H1 (cell line): ENCODE measurements around the gene ZBTB47. TPM values are rescaled to one million over a fixed set of nuclear protein-coding genes. Genes with fewer than 3 reads are reported as not detected.

ENCODE experiments used
- CTCF ChIA-PET: fragments of 300-600 bp; sonication (Branson Sonifier 250); formaldehyde crosslinking; loops from one replicate; lab custom pipeline; 2021; ENCODE audit not compliant: partially characterized antibody; lab: Charles Lee
- POLR2A ChIA-PET: fragments of 300-600 bp; sonication (Branson Sonifier 250); formaldehyde crosslinking; loops from one replicate; lab custom pipeline; 2021; ENCODE audit warnings: inconsistent platforms; ENCODE audit not compliant: partially characterized antibody; lab: Charles Lee
- DNase-seq, 2 experiments: peaks; one replicate each; pipeline versions ENCODE4 v3.0.0 to v3.0.0-alpha.2; 2010 to 2022; ENCODE audit warnings: low spot score in 2 of 2, low read depth in 1 of 2, mixed read lengths in 1 of 2
- FAIRE-seq: peaks from 2 replicates; lab custom pipeline; 2011; peaks lifted over from hg19 to GRCh38; lab: Jason Lieb, UNC
- H2AFZ ChIP-seq: 2 replicates; pipeline ENCODE4 v1.8.1; 2012; ENCODE audit warnings: low read length, inconsistent platforms
- H2AK5ac ChIP-seq: 2 replicates; pipeline ENCODE4 v1.6.1; 2013; ENCODE audit warnings: low read depth, low read length
- H2BK120ac ChIP-seq: replicated peaks from 2 replicates; pipeline ENCODE3; 2013; ENCODE audit warnings: low read depth, low read length, inconsistent platforms
- H2BK12ac ChIP-seq: 2 replicates; pipeline ENCODE4 v1.6.1; 2013; ENCODE audit warnings: low read depth, low read length
- H2BK15ac ChIP-seq: 2 replicates; pipeline ENCODE4 v1.6.1; 2013; ENCODE audit warnings: low read length
- H2BK20ac ChIP-seq: 2 replicates; pipeline ENCODE4 v1.6.1; 2013; ENCODE audit warnings: low read length
- H2BK5ac ChIP-seq: 2 replicates; pipeline ENCODE4 v1.6.1; 2013; ENCODE audit warnings: low read depth, low read length
- H3K14ac ChIP-seq: 2 replicates; pipeline ENCODE4 v1.6.1; 2013; ENCODE audit warnings: inconsistent platforms; ENCODE audit not compliant: insufficient read length
- H3K18ac ChIP-seq: 2 replicates; pipeline ENCODE4 v1.6.1; 2013; ENCODE audit warnings: low read length; ENCODE audit errors: extremely low read depth
- H3K23ac ChIP-seq: 2 replicates; pipeline ENCODE4 v1.6.1; 2013; ENCODE audit warnings: inconsistent platforms; ENCODE audit not compliant: insufficient read length
- H3K23me2 ChIP-seq: 2 replicates; pipeline ENCODE4 v1.6.1; 2013; ENCODE audit warnings: low read depth, low read length
- H3K27ac ChIP-seq: 2 replicates; pipeline ENCODE4 v1.6.1; 2011; ENCODE audit warnings: low read depth, low read length, inconsistent platforms
- H3K27me3 ChIP-seq, 4 experiments: replicated peaks in 1 of 4; 1 replicate in 1 of 4; 2 replicates in 3 of 4; pipeline versions ENCODE4 v1.6.1 to v1.8.1; 2011 to 2013; ENCODE audit warnings: low read length in 3 of 4, mild to moderate bottlenecking in 3 of 4, inconsistent platforms in 2 of 4, mixed read lengths in 2 of 4, moderate library complexity in 1 of 4; ENCODE audit not compliant: control insufficient read depth in 3 of 4, insufficient read depth in 3 of 4; ENCODE audit errors: extremely low read depth in 1 of 4
- H3K36me3 ChIP-seq, 4 experiments: 2 replicates each; pipeline versions ENCODE4 v1.6.1 to v1.8.1; 2011 to 2013; ENCODE audit warnings: mild to moderate bottlenecking in 4 of 4, low read length in 3 of 4, moderate library complexity in 2 of 4, control low read depth in 1 of 4, inconsistent platforms in 1 of 4; ENCODE audit not compliant: insufficient read depth in 4 of 4, control insufficient read depth in 2 of 4
- H3K4ac ChIP-seq: replicated peaks from 2 replicates; pipeline ENCODE3; 2013; ENCODE audit warnings: low read length, low read depth, mixed read lengths, inconsistent platforms; ENCODE audit not compliant: insufficient read length
- H3K4me1 ChIP-seq, 4 experiments: replicated peaks in 1 of 4; 1 replicate in 1 of 4; 2 replicates in 3 of 4; pipeline versions ENCODE4 v1.6.1 to v1.8.1; 2011 to 2013; ENCODE audit warnings: low read length in 3 of 4, inconsistent platforms in 2 of 4, mixed read lengths in 1 of 4; ENCODE audit not compliant: insufficient read depth in 4 of 4, control insufficient read depth in 3 of 4
- H3K4me2 ChIP-seq, 2 experiments: 2 replicates each; pipeline versions ENCODE4 v1.6.1 to v1.8.1; 2011 to 2013; ENCODE audit warnings: low read depth in 2 of 2, low read length in 2 of 2, control low read depth in 1 of 2, inconsistent platforms in 1 of 2, mild to moderate bottlenecking in 1 of 2; ENCODE audit not compliant: insufficient read depth in 1 of 2
- H3K4me3 ChIP-seq, 4 experiments: fragments of 200-600, 300-600 bp in 1 of 4; sonication (generic), shearing (Covaris generic), sonication (Bioruptor Twin) in 1 of 4; 2 replicates each; pipeline versions ENCODE4 v1.5.1 to v1.8.1; 2011 to 2016; ENCODE audit warnings: low read length in 4 of 4, low read depth in 3 of 4, control low read depth in 2 of 4, inconsistent platforms in 2 of 4, mild to moderate bottlenecking in 2 of 4, mixed read lengths in 1 of 4, moderate library complexity in 1 of 4; ENCODE audit not compliant: insufficient read depth in 2 of 4; ENCODE audit errors: extremely low read depth in 1 of 4
- H3K56ac ChIP-seq: replicated peaks from 2 replicates; pipeline ENCODE3; 2013; ENCODE audit warnings: low read depth, mild to moderate bottlenecking, mixed read lengths, low read length, inconsistent platforms; ENCODE audit not compliant: insufficient read length
- H3K79me1 ChIP-seq: 2 replicates; pipeline ENCODE4 v1.6.1; 2013; ENCODE audit warnings: low read depth, low read length, control low read depth
- H3K79me2 ChIP-seq, 2 experiments: 2 replicates each; pipeline versions ENCODE4 v1.6.1 to v1.8.1; 2012 to 2013; ENCODE audit warnings: low read length in 2 of 2, mild to moderate bottlenecking in 2 of 2, inconsistent platforms in 1 of 2; ENCODE audit not compliant: insufficient read depth in 2 of 2, control insufficient read depth in 1 of 2
- H3K9ac ChIP-seq, 4 experiments: replicated peaks in 1 of 4; 1 replicate in 1 of 4; 2 replicates in 3 of 4; pipeline versions ENCODE4 v1.6.1 to v1.8.1; 2011 to 2013; ENCODE audit warnings: low read depth in 3 of 4, low read length in 3 of 4, control low read depth in 2 of 4, mild to moderate bottlenecking in 2 of 4, moderate library complexity in 2 of 4, inconsistent platforms in 1 of 4; ENCODE audit errors: extremely low read depth in 1 of 4
- H3K9me3 ChIP-seq, 2 experiments: 2 replicates each; pipeline versions ENCODE4 v1.6.1 to v1.8.1; 2012 to 2013; ENCODE audit warnings: mild to moderate bottlenecking in 2 of 2, moderate library complexity in 2 of 2, control low read depth in 1 of 2, inconsistent platforms in 1 of 2, low read depth in 1 of 2, low read length in 1 of 2, mixed read lengths in 1 of 2; ENCODE audit not compliant: insufficient read depth in 2 of 2
- H4K20me1 ChIP-seq, 2 experiments: replicated peaks in 1 of 2; 2 replicates each; pipeline versions ENCODE3 to v1.8.1; 2011 to 2013; ENCODE audit warnings: inconsistent platforms in 2 of 2, low read length in 2 of 2, mild to moderate bottlenecking in 1 of 2; ENCODE audit not compliant: insufficient read depth in 2 of 2, control insufficient read depth in 1 of 2
- H4K5ac ChIP-seq: 2 replicates; pipeline ENCODE4 v1.6.1; 2013; ENCODE audit warnings: low read length, low read depth, mixed read lengths, inconsistent platforms; ENCODE audit not compliant: insufficient read length
- H4K8ac ChIP-seq: 2 replicates; pipeline ENCODE4 v1.8.0; 2013; ENCODE audit warnings: mild to moderate bottlenecking, moderate library complexity, low read length, inconsistent platforms; ENCODE audit not compliant: insufficient read depth; ENCODE audit errors: extremely low read depth
- H4K91ac ChIP-seq: replicated peaks from 2 replicates; pipeline ENCODE3; 2013; ENCODE audit warnings: low read length, mixed read lengths, inconsistent platforms; ENCODE audit not compliant: insufficient read length
- MAFK ChIP-seq: IDR thresholded peaks from 2 replicates; pipeline ENCODE4 v1.6.1; 2012; ENCODE audit warnings: low read depth, mild to moderate bottlenecking, improper control_type of control experiment, low read length
- RAD21 ChIP-seq, 2 experiments: IDR thresholded peaks in 1 of 2; conservative IDR thresholded peaks in 1 of 2; 2 replicates each; pipeline ENCODE4 v1.6.1; 2011; ENCODE audit warnings: low read depth in 2 of 2, low read length in 2 of 2, improper control_type of control experiment in 1 of 2, inconsistent platforms in 1 of 2, mild to moderate bottlenecking in 1 of 2, moderate library complexity in 1 of 2
- WGBS, 2 experiments: shearing (Covaris generic) in 1 of 2; methylation state at CpG; one replicate each; pipeline versions ENCODE4 v1.1.6 to v1.1.7; 2013 to 2015; ENCODE audit warnings: low lambda C conversion rate in 2 of 2, mixed read lengths in 2 of 2, inconsistent platforms in 1 of 2, low coverage in 1 of 2, missing lambda C conversion rate in 1 of 2; ENCODE audit not compliant: insufficient replicate concordance in 2 of 2, insufficient coverage in 1 of 2, insufficient read length in 1 of 2; ENCODE audit errors: extremely low coverage in 1 of 2, missing lambda C conversion rate in 1 of 2; 5-methylcytosine and 5-hydroxymethylcytosine counted together
- polyA plus RNA-seq, 7 experiments: library from polyadenylated mRNA; depleted of rRNA in 3 of 7; stranded (reverse) in 5 of 7; unstranded in 2 of 7; fragments of >200 nt in 5 of 7; fragments of 200-250 nt in 2 of 7; gene quantifications; 1 replicate in 5 of 7; 2 replicates in 1 of 7; 4 replicates in 1 of 7; pipeline versions ENCODE4 v1.2.1 to v1.2.3, GENCODE V29; 2011 to 2013; ENCODE audit warnings: missing spikeins in 2 of 7, mixed read lengths in 2 of 7
- total RNA-seq: library from RNA; stranded (reverse); fragmentation: NEBNext Ultra II Directional; extraction: Animal tissue kit (Norgen Biotek cat#: 25700); gene quantifications from 2 replicates; pipeline ENCODE4 v1.2.1, GENCODE V29; 2021

The ZBTB47 gene
- total and polyA plus RNA-seq, 2 of the 8 experiments (the other 6 are each of a cell fraction or from before 2014, with no cell fraction given), result 2.8 to 4.1 TPM

- CTCF ChIA-PET, result interaction anchor here (0.6 to 7.0 kb wide), 6 partner anchors 53 to 98 kb away, joined by 3 to 54 read pairs (median 27); no protein-coding TSS in a partner anchor
- peaks cover 0 to 1% of the 10 kb centered on the region in 2 experiments for H4K20me1 ChIP-seq
- no peaks in the 10 kb centered on the region; a peak in 1 of 8 replicates for H3K36me3 ChIP-seq
- WGBS, 2 experiments, result 87% methylated on average over 34 of the region's 34 CpGs; no CpG with 5 or more reads in 1 of the 2 experiments
- DNase-seq (peak in 1 of 2 experiments; percentile 43), FAIRE-seq (no peak)
- no peak overlapping the region for H2AFZ ChIP-seq
- 0 out of 2 replicates have a peak overlapping the region, but pooled peaks have one; percentile 61 for H2BK15ac ChIP-seq
- H3K79me1 ChIP-seq, result no peaks in the 10 kb centered on the region
- no peak overlapping the region for H3K14ac ChIP-seq
- no peak overlapping the region for H3K4me2 ChIP-seq
- no peak overlapping the region for H2AK5ac ChIP-seq
- H4K8ac ChIP-seq, result no peak overlapping the region
- no peak overlapping the region for H2BK20ac ChIP-seq
- H3K9ac ChIP-seq, result no peak overlapping the region
- peak overlapping the region; percentile 32; the same call in 1 of the 2 replicates for H3K18ac ChIP-seq
- no peak overlapping the region for H2BK12ac ChIP-seq
- H4K5ac ChIP-seq, result no peak overlapping the region
- H3K56ac ChIP-seq, result no peak overlapping the region
- H3K27me3 ChIP-seq, result no peaks in the 10 kb centered on the region
- H2BK5ac ChIP-seq, result no peak overlapping the region; the same call in 1 of the 2 replicates
- no peak overlapping the region for H3K27ac ChIP-seq
- no peak overlapping the region for H3K23ac ChIP-seq
- no peak overlapping the region for H3K4ac ChIP-seq
- H2BK120ac ChIP-seq, result no peak overlapping the region
- H4K91ac ChIP-seq, result peak overlapping the region; percentile 30
- H3K23me2 ChIP-seq, result peaks cover 3% of the 10 kb centered on the region; the same call in 1 of the 2 replicates
- H3K4me3 ChIP-seq, result no peak overlapping the region
- peaks cover 6 to 16% (median 14%) of the 10 kb centered on the region in 4 experiments for H3K4me1 ChIP-seq
- TF ChIP-seq RAD21 (IDR thresholded peaks at IDR 0.05 in 1 of 2, conservative IDR thresholded peaks at IDR 0.05 in 1 of 2; ENCODE audit: low read depth in 2 of 2, low read length in 2 of 2) (peak in 1 of 2 experiments; percentile 31; a peak in 1 of 4 replicates), MAFK (no peak)
- TF ChIP-seq, all 59 proteins: peak for 1
- Histone ChIP-seq H3K9me3 (no peaks in the 10 kb centered on the region), H3K79me2 (no peaks in the 10 kb centered on the region)
- POLR2A ChIA-PET, result interaction anchor here (0.9 to 2.6 kb wide), 4 partner anchors 8 to 67 kb away, joined by 3 to 6 read pairs (median 4); no protein-coding TSS in a partner anchor
Measured at GRCh38 chr3:42658091-42658770, 4.7 kb downstream of the ZBTB47 start.
